Uterus (tissue), 2 donors: ENCODE measurements around the gene GSE1.

Experiments used
- POLR2A ChIP-seq, 2 donors: fragments of 450-650 bp; IDR thresholded peaks; one replicate each; pipeline ENCODE4 v1.6.1; 2016; ENCODE audit warnings: antibody characterized with exemption in 2 of 2, mild to moderate bottlenecking in 1 of 2, moderate library complexity in 1 of 2
- TF ChIP-seq, protein P1 (sequence below), 4 experiments: fragments of 200-600 bp in 2 of 4; fragments of 450-650 bp in 2 of 4; sonication (generic) in 2 of 4; IDR thresholded peaks; one replicate each; pipeline ENCODE4 v1.5.1; 2016 to 2019; ENCODE audit warnings: antibody characterized with exemption in 4 of 4, mild to moderate bottlenecking in 2 of 4, moderate library complexity in 1 of 4

- TF ChIP-seq, protein P1, sequence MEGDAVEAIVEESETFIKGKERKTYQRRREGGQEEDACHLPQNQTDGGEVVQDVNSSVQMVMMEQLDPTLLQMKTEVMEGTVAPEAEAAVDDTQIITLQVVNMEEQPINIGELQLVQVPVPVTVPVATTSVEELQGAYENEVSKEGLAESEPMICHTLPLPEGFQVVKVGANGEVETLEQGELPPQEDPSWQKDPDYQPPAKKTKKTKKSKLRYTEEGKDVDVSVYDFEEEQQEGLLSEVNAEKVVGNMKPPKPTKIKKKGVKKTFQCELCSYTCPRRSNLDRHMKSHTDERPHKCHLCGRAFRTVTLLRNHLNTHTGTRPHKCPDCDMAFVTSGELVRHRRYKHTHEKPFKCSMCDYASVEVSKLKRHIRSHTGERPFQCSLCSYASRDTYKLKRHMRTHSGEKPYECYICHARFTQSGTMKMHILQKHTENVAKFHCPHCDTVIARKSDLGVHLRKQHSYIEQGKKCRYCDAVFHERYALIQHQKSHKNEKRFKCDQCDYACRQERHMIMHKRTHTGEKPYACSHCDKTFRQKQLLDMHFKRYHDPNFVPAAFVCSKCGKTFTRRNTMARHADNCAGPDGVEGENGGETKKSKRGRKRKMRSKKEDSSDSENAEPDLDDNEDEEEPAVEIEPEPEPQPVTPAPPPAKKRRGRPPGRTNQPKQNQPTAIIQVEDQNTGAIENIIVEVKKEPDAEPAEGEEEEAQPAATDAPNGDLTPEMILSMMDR (IDR thresholded peaks at IDR 0.05), result no peak
- TF ChIP-seq POLR2A (IDR thresholded peaks at IDR 0.05), result no peak
These were observed 45.8 kb upstream of the GSE1 start for GRCh38 chr16:85567101-85567866.
